ENCODE data around the gene PCSK5.

GRCh38 chr9:75890472-75891276 is at the start of gene PCSK5:
- TF ChIP-seq CTCF (IDR thresholded peaks at IDR 0.05 in 2 of 3, conservative IDR thresholded peaks at IDR 0.05 in 1 of 3; ENCODE audit: borderline replicate concordance in 1 of 3, insufficient read depth in 1 of 3, low read depth in 2 of 3, low read length in 2 of 3) (peak in 1 of 3 experiments; percentile 14; a peak in 1 of 6 replicates), ZNF274 (IDR thresholded peaks at IDR 0.05; ENCODE audit: low read depth, low read length) (no peak)
